H54 (cell line): ENCODE data around the gene MARCHF4.

ENCODE experiments used
- DNase-seq: peaks from one replicate; pipeline ENCODE4 v3.0.0; 2011; ENCODE audit warnings: low spot score, mixed read lengths; ENCODE audit not compliant: insufficient read length
- FAIRE-seq: peaks from 3 replicates; lab custom pipeline; 2011; peaks lifted over from hg19 to GRCh38; lab: Jason Lieb, UNC
- POLR2A ChIP-seq: IDR thresholded peaks from 2 replicates; pipeline ENCODE4 v1.6.1; 2011; ENCODE audit warnings: low read depth, mild to moderate bottlenecking, low read length

MARCHF4 gene

GRCh38 chr2:216350214-216350791 is 22.0 kb downstream of the MARCHF4 start:
- TF ChIP-seq POLR2A: no peak
- FAIRE-seq (peak; percentile 43), DNase-seq (peak; percentile 64)

- FAIRE-seq (no peak), DNase-seq (no peak)
- no peak for TF ChIP-seq POLR2A
Measured at GRCh38 chr2:216349366-216349765, 22.9 kb downstream of the MARCHF4 start.

GRCh38 chr2:216348756-216349308 is 23.5 kb downstream of the MARCHF4 start:
- DNase-seq (no peak), FAIRE-seq (peak; percentile 82)
- TF ChIP-seq POLR2A: no peak

GRCh38 chr2:216346781-216347180 is 25.5 kb downstream of the MARCHF4 start:
- TF ChIP-seq POLR2A: no peak
- FAIRE-seq: no peak
- no peak for DNase-seq

GRCh38 chr2:216345846-216346245 is 26.4 kb downstream of the MARCHF4 start:
- TF ChIP-seq POLR2A: no peak
- DNase-seq: no peak
- FAIRE-seq: no peak

- TF ChIP-seq POLR2A: no peak
- no peak for DNase-seq
- FAIRE-seq: no peak
Measured at GRCh38 chr2:216344950-216345300, 27.4 kb downstream of the MARCHF4 start.

- no peak for FAIRE-seq
- DNase-seq: no peak
- TF ChIP-seq POLR2A: no peak
Measured at GRCh38 chr2:216344206-216344949, 27.9 kb downstream of the MARCHF4 start.

GRCh38 chr2:216343221-216343980 is 28.9 kb downstream of the MARCHF4 start:
- FAIRE-seq (no peak), DNase-seq (no peak)
- TF ChIP-seq POLR2A: no peak

GRCh38 chr2:216341121-216341520 is 31.2 kb downstream of the MARCHF4 start:
- no peak for FAIRE-seq
- TF ChIP-seq POLR2A: no peak
- DNase-seq: no peak

GRCh38 chr2:216340280-216340631 is 32.0 kb downstream of the MARCHF4 start:
- DNase-seq: no peak
- no peak for FAIRE-seq
- no peak for TF ChIP-seq POLR2A

GRCh38 chr2:216339456-216340279 is 32.6 kb downstream of the MARCHF4 start:
- TF ChIP-seq POLR2A: no peak
- FAIRE-seq (no peak), DNase-seq (peak; percentile 42)

GRCh38 chr2:216335252-216335651 is 37.0 kb downstream of the MARCHF4 start:
- no peak for TF ChIP-seq POLR2A
- FAIRE-seq (no peak), DNase-seq (no peak)

GRCh38 chr2:216328347-216328746 is 43.9 kb downstream of the MARCHF4 start:
- FAIRE-seq: no peak
- TF ChIP-seq POLR2A: no peak
- no peak for DNase-seq
